Measurements from ENCODE around the gene SAT2. TPM values are rescaled to one million over a fixed set of nuclear protein-coding genes. Genes with fewer than 3 reads are reported as not detected.

The SAT2 gene
- total RNA-seq, 1 experiment from 2014 or later: 66.8 TPM

- Mint-ChIP-seq H3K9me3 (ENCODE audit: unreplicated experiment) (no peaks in the 10 kb centered on the region), H3K4me1 (ENCODE audit: insufficient read depth, unreplicated experiment) (no peaks in the 10 kb centered on the region), H3K4me3 (ENCODE audit: unreplicated experiment) (no peak overlapping the region), H3K36me3 (ENCODE audit: insufficient read depth, unreplicated experiment) (no peaks in the 10 kb centered on the region), H3K27ac (ENCODE audit: low read depth, unreplicated experiment) (no peak overlapping the region), H3K27me3 (ENCODE audit: insufficient read depth, unreplicated experiment) (no peaks in the 10 kb centered on the region)
- ChIA-PET POLR2A (interaction anchor here (1.1 to 12.8 kb wide), 5 partner anchors 17 to 55 kb away, joined by 3 to 208 read pairs (median 4); partner anchors contain the start of genes FXR2, SOX15, TP53 and WRAP53), CTCF (interaction anchor here (0.6 to 4.4 kb wide), 19 partner anchors 10 to 243 kb away, joined by 3 to 48 read pairs (median 5); partner anchors contain the start of genes ATP1B2, SENP3, TP53 and WRAP53)
- intact Hi-C loops (cut with micrococcal nuclease): loop anchor here (1.0 kb wide), 1 partner anchor 57 kb away; the partner anchor contains the start of gene WRAP53
- TF ChIP-seq, protein P1, sequence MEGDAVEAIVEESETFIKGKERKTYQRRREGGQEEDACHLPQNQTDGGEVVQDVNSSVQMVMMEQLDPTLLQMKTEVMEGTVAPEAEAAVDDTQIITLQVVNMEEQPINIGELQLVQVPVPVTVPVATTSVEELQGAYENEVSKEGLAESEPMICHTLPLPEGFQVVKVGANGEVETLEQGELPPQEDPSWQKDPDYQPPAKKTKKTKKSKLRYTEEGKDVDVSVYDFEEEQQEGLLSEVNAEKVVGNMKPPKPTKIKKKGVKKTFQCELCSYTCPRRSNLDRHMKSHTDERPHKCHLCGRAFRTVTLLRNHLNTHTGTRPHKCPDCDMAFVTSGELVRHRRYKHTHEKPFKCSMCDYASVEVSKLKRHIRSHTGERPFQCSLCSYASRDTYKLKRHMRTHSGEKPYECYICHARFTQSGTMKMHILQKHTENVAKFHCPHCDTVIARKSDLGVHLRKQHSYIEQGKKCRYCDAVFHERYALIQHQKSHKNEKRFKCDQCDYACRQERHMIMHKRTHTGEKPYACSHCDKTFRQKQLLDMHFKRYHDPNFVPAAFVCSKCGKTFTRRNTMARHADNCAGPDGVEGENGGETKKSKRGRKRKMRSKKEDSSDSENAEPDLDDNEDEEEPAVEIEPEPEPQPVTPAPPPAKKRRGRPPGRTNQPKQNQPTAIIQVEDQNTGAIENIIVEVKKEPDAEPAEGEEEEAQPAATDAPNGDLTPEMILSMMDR (IDR thresholded peaks at IDR 0.05; ENCODE audit: unreplicated experiment): no peak
- no peak for DNase-seq (ENCODE audit: unreplicated experiment)
- BruUV-seq (replicated peaks): no TSS peak
These were observed 4.1 kb upstream of the SAT2 start for GRCh38 chr17:7631398-7632380.

GRCh38 chr17:7629939-7630571, 2.4 kb upstream of the SAT2 start, which contains the start of gene SHBG:
Gene SHBG (plus strand): TSS chr17:7630135. CDS start chr17:7630173, 38 bp downstream.
- POLR2A ChIA-PET: interaction anchor here (0.6 to 12.8 kb wide), 3 partner anchors 15 to 57 kb away, joined by 3 to 208 read pairs (median 3); partner anchors contain the start of genes TP53 and WRAP53
- CTCF ChIA-PET: interaction anchor here (0.6 to 0.9 kb wide), 4 partner anchors 15 to 193 kb away, joined by 3 to 5 read pairs (median 3); partner anchors contain the start of gene FXR2
- BruUV-seq (replicated peaks): no TSS peak
- Mint-ChIP-seq H3K4me1 (ENCODE audit: insufficient read depth, unreplicated experiment) (no peaks in the 10 kb centered on the region), H3K27ac (ENCODE audit: low read depth, unreplicated experiment) (no peak within 1 kb of the TSS), H3K36me3 (ENCODE audit: insufficient read depth, unreplicated experiment) (peaks cover 12% of the 10 kb centered on the region), H3K4me3 (ENCODE audit: unreplicated experiment) (no peak within 1 kb of the TSS), H3K27me3 (ENCODE audit: insufficient read depth, unreplicated experiment) (no peaks in the 10 kb centered on the region), H3K9me3 (ENCODE audit: unreplicated experiment) (no peaks in the 10 kb centered on the region)
- intact Hi-C loops (cut with micrococcal nuclease): no loop called here
- no peak for DNase-seq (ENCODE audit: unreplicated experiment)
- TF ChIP-seq, protein P1 (IDR thresholded peaks at IDR 0.05; ENCODE audit: unreplicated experiment): no peak

DNA sequence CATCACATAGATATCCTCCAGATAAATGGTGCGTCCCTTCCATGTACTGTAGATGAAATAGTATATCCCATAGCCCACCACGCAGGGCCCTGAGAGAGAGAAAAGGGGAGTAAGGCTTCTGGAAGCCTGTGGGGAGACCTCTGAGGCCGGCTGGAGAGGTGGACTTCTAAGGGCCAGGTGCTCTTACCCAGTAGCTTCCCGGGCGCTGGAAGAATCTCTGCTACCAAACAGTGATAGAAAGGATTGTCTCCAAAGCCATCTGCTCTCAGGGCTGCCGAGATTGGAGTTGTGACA, 718 bp downstream of the SAT2 start:
- BruUV-seq (replicated peaks): no TSS peak
- H3K27ac Mint-ChIP-seq (ENCODE audit: low read depth, unreplicated experiment): peak overlapping the region; percentile 93
- intact Hi-C loops (cut with micrococcal nuclease): no loop called here
- no peak for DNase-seq (ENCODE audit: unreplicated experiment)
- H3K4me1 Mint-ChIP-seq (ENCODE audit: insufficient read depth, unreplicated experiment): no peaks in the 10 kb centered on the region
- H3K36me3 Mint-ChIP-seq (ENCODE audit: insufficient read depth, unreplicated experiment): peaks cover 14% of the 10 kb centered on the region
- H3K4me3 Mint-ChIP-seq (ENCODE audit: unreplicated experiment): peak overlapping the region; percentile 84
- ChIA-PET CTCF (interaction anchor here (0.5 to 2.0 kb wide), 7 partner anchors 12 to 100 kb away, joined by 3 to 10 read pairs (median 4); partner anchors contain the start of genes FXR2, TP53 and WRAP53), POLR2A (interaction anchor here (0.5 to 12.8 kb wide), 12 partner anchors 9 to 90 kb away, joined by 3 to 208 read pairs (median 3); partner anchors contain the start of genes FXR2, SOX15, TP53 and WRAP53)
- H3K27me3 Mint-ChIP-seq (ENCODE audit: insufficient read depth, unreplicated experiment): no peaks in the 10 kb centered on the region
- no peaks in the 10 kb centered on the region for H3K9me3 Mint-ChIP-seq (ENCODE audit: unreplicated experiment)
- TF ChIP-seq, protein P1 (IDR thresholded peaks at IDR 0.05; ENCODE audit: unreplicated experiment): no peak

Measured in MCF 10A (cell line).